CD14-positive monocyte (primary cell): Measurements from ENCODE around the gene C1QTNF8. TPM values are rescaled to one million over a fixed set of nuclear protein-coding genes. Genes with fewer than 3 reads are reported as not detected.

Experiments used
- DNase-seq, 3 donors: peaks; one replicate each; pipeline ENCODE4 v3.0.0-alpha.2; 2011 to 2022
- H2AFZ ChIP-seq: 2 replicates; pipeline ENCODE4 v1.6.0; 2012; ENCODE audit warnings: mild to moderate bottlenecking, low read depth, low read length, inconsistent platforms; ENCODE audit not compliant: insufficient read depth, poor library complexity, severe bottlenecking
- H3K27ac ChIP-seq, 2 donors: 1 replicate in 1 of 2; 2 replicates in 1 of 2; pipeline ENCODE4 v1.5.1; 2012 to 2013; ENCODE audit warnings: low read length in 2 of 2, control low read depth in 1 of 2, inconsistent platforms in 1 of 2, low read depth in 1 of 2, mild to moderate bottlenecking in 1 of 2
- H3K27me3 ChIP-seq, 2 donors: one replicate each; pipeline versions ENCODE4 v1.6.0 to v1.6.1; 2011 to 2013; ENCODE audit warnings: low read length in 2 of 2; ENCODE audit not compliant: control insufficient read depth in 2 of 2, insufficient read depth in 2 of 2
- H3K36me3 ChIP-seq, 2 donors: replicated peaks in 1 of 2; 1 replicate in 1 of 2; 2 replicates in 1 of 2; pipeline versions ENCODE4 v1.5.1 to v1.6.1; 2012 to 2013; ENCODE audit warnings: low read length in 2 of 2, control low read depth in 1 of 2, inconsistent platforms in 1 of 2, mild to moderate bottlenecking in 1 of 2; ENCODE audit not compliant: insufficient read depth in 2 of 2, control insufficient read depth in 1 of 2
- H3K4me1 ChIP-seq, 2 donors: 1 replicate in 1 of 2; 2 replicates in 1 of 2; pipeline versions ENCODE4 v1.5.1 to v1.6.1; 2012 to 2013; ENCODE audit warnings: low read length in 2 of 2, control low read depth in 1 of 2, inconsistent platforms in 1 of 2, mild to moderate bottlenecking in 1 of 2, moderate library complexity in 1 of 2; ENCODE audit not compliant: insufficient read depth in 2 of 2, control insufficient read depth in 1 of 2
- H3K4me2 ChIP-seq: replicated peaks from 2 replicates; pipeline ENCODE3; 2012; ENCODE audit warnings: low read length, moderate library complexity, mild to moderate bottlenecking; ENCODE audit not compliant: poor library complexity, severe bottlenecking; ENCODE audit errors: extremely low read depth
- H3K4me3 ChIP-seq, 3 experiments: fragments of 200-600 bp in 1 of 3; sonication (generic) in 1 of 3; replicated peaks in 1 of 3; 1 replicate in 2 of 3; 2 replicates in 1 of 3; pipeline ENCODE4 v1.5.1; 2011 to 2013; ENCODE audit warnings: low read length in 3 of 3, mild to moderate bottlenecking in 3 of 3, control low read depth in 2 of 3, low read depth in 2 of 3, inconsistent platforms in 1 of 3, moderate library complexity in 1 of 3
- H3K79me2 ChIP-seq: 2 replicates; pipeline ENCODE4 v1.6.0; 2012; ENCODE audit warnings: mild to moderate bottlenecking, control low read depth, inconsistent platforms, low read length, moderate library complexity; ENCODE audit not compliant: insufficient read depth
- H3K9ac ChIP-seq: 2 replicates; pipeline ENCODE4 v1.6.0; 2017; ENCODE audit warnings: low read length, mild to moderate bottlenecking; ENCODE audit not compliant: insufficient read depth, poor library complexity, severe bottlenecking
- H3K9me3 ChIP-seq, 2 donors: replicated peaks in 1 of 2; 1 replicate in 1 of 2; 2 replicates in 1 of 2; pipeline versions ENCODE4 v1.5.1 to v1.6.1; 2012 to 2013; ENCODE audit warnings: low read length in 2 of 2, control low read depth in 1 of 2; ENCODE audit not compliant: control insufficient read depth in 1 of 2, insufficient read depth in 1 of 2
- H4K20me1 ChIP-seq: 2 replicates; pipeline ENCODE4 v1.6.0; 2012; ENCODE audit warnings: mild to moderate bottlenecking, low read length, control low read depth, moderate library complexity; ENCODE audit not compliant: insufficient read depth
- H3K27ac Mint-ChIP-seq, 7 donors: one replicate each; pipeline ENCODE4 v1.8.0; 2020; ENCODE audit warnings: mild to moderate bottlenecking in 7 of 7, mixed read lengths in 7 of 7, moderate library complexity in 6 of 7, inconsistent platforms in 2 of 7
- H3K27me3 Mint-ChIP-seq, 3 donors: one replicate each; pipeline ENCODE4 v1.8.0; 2021 to 2022; ENCODE audit warnings: low read depth in 3 of 3, mild to moderate bottlenecking in 3 of 3, mixed read lengths in 3 of 3, moderate library complexity in 3 of 3, inconsistent platforms in 1 of 3
- H3K36me3 Mint-ChIP-seq, 2 donors: one replicate each; pipeline ENCODE4 v1.8.0; 2020; ENCODE audit warnings: mixed read lengths in 2 of 2, inconsistent platforms in 1 of 2, mild to moderate bottlenecking in 1 of 2
- H3K4me1 Mint-ChIP-seq: one replicate; pipeline ENCODE4 v1.8.0; 2020; ENCODE audit warnings: mild to moderate bottlenecking, mixed read lengths
- H3K4me3 Mint-ChIP-seq, 2 donors: one replicate each; pipeline ENCODE4 v1.8.0; 2020; ENCODE audit warnings: mild to moderate bottlenecking in 2 of 2, mixed read lengths in 2 of 2, moderate library complexity in 1 of 2
- H3K9me3 Mint-ChIP-seq, 7 donors: one replicate each; pipeline ENCODE4 v1.8.0; 2020 to 2022; ENCODE audit warnings: mixed read lengths in 7 of 7, mild to moderate bottlenecking in 6 of 7, moderate library complexity in 6 of 7, inconsistent platforms in 2 of 7
- CTCF ChIP-seq: fragments of 200-600 bp; IDR thresholded peaks from one replicate; pipeline ENCODE4 v1.8.0; 2022; ENCODE audit warnings: antibody characterized with exemption, mild to moderate bottlenecking
- WGBS: methylation state at CpG from one replicate; pipeline ENCODE4 v1.1.5; 2013; ENCODE audit warnings: missing lambda C conversion rate; ENCODE audit not compliant: insufficient coverage; 5-methylcytosine and 5-hydroxymethylcytosine counted together
- intact Hi-C, 2 donors: fragments of 100-400 bp; cut with micrococcal nuclease; formaldehyde crosslinking; loops; one replicate each; pipeline versions ENCODE4 v1.15.0 to v1.15.1; 2023
- polyA plus RNA-seq, 3 donors: library from polyadenylated mRNA; depleted of rRNA in 1 of 3; unstranded in 2 of 3; stranded (reverse) in 1 of 3; fragments of 300-500 nt in 2 of 3; fragments of >200 nt in 1 of 3; fragmentation: Illumina TruSeq in 2 of 3; gene quantifications; 1 replicate in 2 of 3; 2 replicates in 1 of 3; pipeline ENCODE4 v1.2.3, GENCODE V29; 2012 to 2021

The C1QTNF8 gene
- polyA plus RNA-seq, 3 donors, result not detected

DNA sequence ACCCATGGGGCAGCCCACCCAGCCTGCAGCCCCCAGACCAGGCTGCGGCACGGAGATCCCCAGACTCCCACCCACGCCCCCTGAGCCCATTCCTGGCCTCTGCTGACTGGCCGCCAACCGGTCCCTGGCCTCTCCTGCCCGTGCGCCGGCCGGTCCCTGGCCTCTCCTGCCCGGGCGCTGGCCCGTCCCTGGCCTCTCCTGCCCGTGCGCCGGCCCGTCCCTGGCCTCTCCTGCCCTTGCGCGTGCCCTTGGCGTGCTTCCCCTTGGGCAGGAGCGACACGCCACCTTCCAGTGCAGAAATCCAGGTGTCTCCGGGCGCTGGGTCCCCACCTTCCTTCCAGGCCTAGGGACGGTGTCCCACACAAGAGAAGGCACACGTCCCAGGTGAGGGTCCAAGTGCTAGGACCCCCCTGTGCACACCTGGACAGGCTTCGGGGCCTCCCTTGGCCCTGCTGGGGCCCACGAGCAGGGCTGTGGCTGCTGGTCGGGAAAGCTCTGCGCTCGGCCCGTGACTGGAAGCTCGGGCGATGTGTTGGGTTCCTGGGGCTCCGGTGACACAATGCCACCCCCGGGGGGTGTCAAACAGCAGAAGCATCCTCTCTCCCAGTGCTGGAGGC, 35.4 kb upstream of the C1QTNF8 start:
- Histone ChIP-seq H2AFZ (no peak overlapping the region), H3K4me3 (no peak overlapping the region), H3K27ac (no peak overlapping the region), H3K9me3 (no peaks in the 10 kb centered on the region), H3K4me2 (no peak overlapping the region), H3K9ac (no peak overlapping the region), H4K20me1 (no peaks in the 10 kb centered on the region), H3K27me3 (no peaks in the 10 kb centered on the region), H3K79me2 (no peaks in the 10 kb centered on the region), H3K4me1 (no peaks in the 10 kb centered on the region), H3K36me3 (no peaks in the 10 kb centered on the region)
- H3K36me3 Mint-ChIP-seq, result no peaks in the 10 kb centered on the region
- no peaks in the 10 kb centered on the region for H3K4me1 Mint-ChIP-seq
- intact Hi-C loops, result no loop called here
- H3K27me3 Mint-ChIP-seq, result peaks cover 2% of the 10 kb centered on the region in 3 donors
- no peak overlapping the region for H3K4me3 Mint-ChIP-seq
- no peak overlapping the region for H3K27ac Mint-ChIP-seq
- TF ChIP-seq CTCF, result no peak
- H3K9me3 Mint-ChIP-seq, result peaks cover 0 to 4% (median 0%) of the 10 kb centered on the region in 7 donors
- DNase-seq, result no peak
- 92% methylated on average over 32 of the region's 35 CpGs for WGBS

DNA sequence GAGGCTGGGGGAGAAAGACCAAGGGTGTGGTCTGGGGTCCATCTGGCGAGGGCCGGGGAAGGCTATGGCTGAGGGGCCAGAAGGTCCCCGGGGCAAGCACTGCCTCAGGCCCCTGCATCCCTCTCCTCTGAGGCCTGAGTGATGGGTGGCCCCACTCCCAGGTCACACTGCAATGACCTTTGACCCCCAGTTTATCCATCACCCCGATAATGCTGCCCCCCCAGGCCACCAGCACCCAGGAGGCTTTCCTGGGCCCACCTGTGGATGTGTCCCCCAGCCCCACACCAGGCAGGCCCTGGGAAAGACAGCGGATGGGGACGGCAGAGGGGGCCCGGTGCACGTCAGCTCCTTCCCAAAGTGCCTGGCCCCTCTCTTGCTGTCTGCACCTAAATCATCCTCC, 34.3 kb upstream of the C1QTNF8 start:
- no peaks in the 10 kb centered on the region for H4K20me1 ChIP-seq
- H3K9me3 ChIP-seq, result no peaks in the 10 kb centered on the region
- no peaks in the 10 kb centered on the region for H3K4me1 ChIP-seq
- H3K4me3 ChIP-seq, result no peak overlapping the region
- H3K79me2 ChIP-seq, result no peaks in the 10 kb centered on the region
- H3K27me3 Mint-ChIP-seq, result peaks cover 2 to 4% (median 2%) of the 10 kb centered on the region in 3 donors
- DNase-seq, result no peak
- WGBS, result 92% methylated on average over 5 of the region's 8 CpGs
- no peak overlapping the region for H3K27ac Mint-ChIP-seq
- H3K27me3 ChIP-seq, result no peaks in the 10 kb centered on the region
- TF ChIP-seq CTCF, result no peak
- intact Hi-C loops, result no loop called here
- H3K4me1 Mint-ChIP-seq, result no peaks in the 10 kb centered on the region
- no peak overlapping the region for H2AFZ ChIP-seq
- no peak overlapping the region for H3K4me2 ChIP-seq
- no peak overlapping the region for H3K27ac ChIP-seq
- H3K9ac ChIP-seq, result no peak overlapping the region
- no peaks in the 10 kb centered on the region for H3K36me3 Mint-ChIP-seq
- H3K36me3 ChIP-seq, result no peaks in the 10 kb centered on the region
- peaks cover 0 to 4% (median 0%) of the 10 kb centered on the region in 7 donors for H3K9me3 Mint-ChIP-seq
- H3K4me3 Mint-ChIP-seq, result no peak overlapping the region
